Activated naive CD8-positive, alpha-beta T cell treated with anti-CD3 and anti-CD28 coated beads for 36 hours (primary cell): ENCODE results near the gene XPNPEP3. TPM values are rescaled to one million over a fixed set of nuclear protein-coding genes. Genes with fewer than 3 reads are reported as not detected.
A peak's percentile ranks its signal among the peaks of the same experiment; 100 is the strongest.
"Not testable (repeated sequence)": the region's sequence is repeated elsewhere in the genome, so short reads cannot be mapped to it uniquely, and the experiment has no call there.

Experiments
- DNase-seq: peaks from one replicate; pipeline ENCODE4 v3.0.0; 2021
- H3K27ac Mint-ChIP-seq: one replicate; pipeline ENCODE4 v1.8.0; 2022; ENCODE audit warnings: mild to moderate bottlenecking, moderate library complexity, mixed read lengths
- H3K27me3 Mint-ChIP-seq: one replicate; pipeline ENCODE4 v1.8.0; 2022; ENCODE audit warnings: mild to moderate bottlenecking, mixed read lengths
- H3K36me3 Mint-ChIP-seq: one replicate; pipeline ENCODE4 v1.8.0; 2021; ENCODE audit warnings: mild to moderate bottlenecking, mixed read lengths
- H3K4me1 Mint-ChIP-seq: one replicate; pipeline ENCODE4 v1.8.0; 2021; ENCODE audit warnings: mixed read lengths
- H3K4me3 Mint-ChIP-seq: one replicate; pipeline ENCODE4 v1.8.0; 2022; ENCODE audit warnings: mild to moderate bottlenecking, moderate library complexity, mixed read lengths
- H3K9me3 Mint-ChIP-seq: one replicate; pipeline ENCODE4 v1.8.0; 2022; ENCODE audit warnings: mixed read lengths
- total RNA-seq, 2 experiments: library from RNA; stranded (reverse); gene quantifications; one replicate each; pipeline ENCODE4 v1.2.3, GENCODE V29; 2021

Gene XPNPEP3
- total RNA-seq, 2 experiments from 2014 or later: 19.3 to 22.3 TPM

DNA sequence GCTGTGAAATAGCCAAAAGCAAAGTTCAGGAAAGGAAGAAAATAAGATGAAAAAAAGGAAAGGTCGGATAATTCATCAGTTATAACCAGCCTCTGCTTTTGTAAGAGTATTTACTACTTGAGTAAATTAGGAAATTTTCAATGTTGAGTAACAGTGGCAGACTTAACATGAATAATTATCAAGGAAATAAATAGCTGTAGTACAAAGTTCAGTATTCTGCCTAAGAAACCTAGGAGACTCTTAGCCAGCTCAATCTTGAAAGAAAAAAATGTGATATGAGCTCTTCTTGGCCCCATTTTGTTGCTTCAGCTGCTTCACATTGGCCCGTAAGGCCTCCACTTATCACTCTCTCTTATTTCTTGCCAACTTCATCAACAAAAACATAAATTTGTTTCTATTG is 22.0 kb downstream of the XPNPEP3 start:
- peaks cover 7% of the 10 kb centered on the region for H3K36me3 Mint-ChIP-seq
- H3K4me1 Mint-ChIP-seq: no peaks in the 10 kb centered on the region
- H3K27ac Mint-ChIP-seq: no peak overlapping the region
- H3K4me3 Mint-ChIP-seq: no peak overlapping the region
- no peaks in the 10 kb centered on the region for H3K9me3 Mint-ChIP-seq
- no peak for DNase-seq
- no peaks in the 10 kb centered on the region for H3K27me3 Mint-ChIP-seq

- Mint-ChIP-seq H3K4me1 (no peaks in the 10 kb centered on the region), H3K36me3 (peaks cover 11% of the 10 kb centered on the region), H3K9me3 (no peaks in the 10 kb centered on the region), H3K4me3 (no peak overlapping the region), H3K27me3 (no peaks in the 10 kb centered on the region), H3K27ac (peak overlapping the region; percentile 29)
- no peak for DNase-seq
Observed at GRCh38 chr22:40889116-40889515, 32.2 kb downstream of the XPNPEP3 start.

DNA sequence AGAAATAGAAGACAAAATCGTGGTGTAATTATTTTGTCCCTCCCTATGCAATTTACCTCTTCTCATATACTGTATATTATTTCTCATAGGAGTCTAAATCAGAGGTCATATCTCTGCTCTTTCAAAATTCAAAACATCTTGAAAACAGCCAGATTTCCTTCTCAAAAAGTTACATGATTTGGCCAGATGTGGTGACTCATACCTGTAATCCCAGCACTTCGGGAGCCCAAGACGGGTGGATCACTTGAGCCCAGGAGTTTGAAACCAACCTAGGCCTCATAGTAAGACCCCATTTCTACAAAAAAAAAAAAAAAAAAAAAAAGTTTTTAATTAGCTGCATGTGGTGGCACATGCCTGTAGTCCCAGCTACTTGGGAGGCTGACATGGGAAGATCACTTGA is 33.9 kb downstream of the XPNPEP3 start:
- no peaks in the 10 kb centered on the region for H3K27me3 Mint-ChIP-seq
- H3K27ac Mint-ChIP-seq: no peak overlapping the region
- no peaks in the 10 kb centered on the region for H3K4me1 Mint-ChIP-seq
- no peaks in the 10 kb centered on the region for H3K9me3 Mint-ChIP-seq
- peaks cover 11% of the 10 kb centered on the region for H3K36me3 Mint-ChIP-seq
- no peak overlapping the region for H3K4me3 Mint-ChIP-seq
- no peak for DNase-seq

- Mint-ChIP-seq H3K27ac (no peak overlapping the region), H3K9me3 (no peaks in the 10 kb centered on the region), H3K27me3 (no peaks in the 10 kb centered on the region), H3K36me3 (peaks cover 2% of the 10 kb centered on the region), H3K4me1 (peaks cover 9% of the 10 kb centered on the region), H3K4me3 (no peak overlapping the region)
- DNase-seq: no peak
Observed at GRCh38 chr22:40894417-40894816, 37.5 kb downstream of the XPNPEP3 start.

- no peak for DNase-seq
- peaks cover 9% of the 10 kb centered on the region for H3K4me1 Mint-ChIP-seq
- H3K27me3 Mint-ChIP-seq: no peaks in the 10 kb centered on the region
- no peak overlapping the region for H3K4me3 Mint-ChIP-seq
- no peaks in the 10 kb centered on the region for H3K9me3 Mint-ChIP-seq
- peaks cover 5% of the 10 kb centered on the region for H3K36me3 Mint-ChIP-seq
- peak overlapping the region; percentile 49 for H3K27ac Mint-ChIP-seq
Observed at GRCh38 chr22:40898850-40899357, 42.0 kb downstream of the XPNPEP3 start.

DNA sequence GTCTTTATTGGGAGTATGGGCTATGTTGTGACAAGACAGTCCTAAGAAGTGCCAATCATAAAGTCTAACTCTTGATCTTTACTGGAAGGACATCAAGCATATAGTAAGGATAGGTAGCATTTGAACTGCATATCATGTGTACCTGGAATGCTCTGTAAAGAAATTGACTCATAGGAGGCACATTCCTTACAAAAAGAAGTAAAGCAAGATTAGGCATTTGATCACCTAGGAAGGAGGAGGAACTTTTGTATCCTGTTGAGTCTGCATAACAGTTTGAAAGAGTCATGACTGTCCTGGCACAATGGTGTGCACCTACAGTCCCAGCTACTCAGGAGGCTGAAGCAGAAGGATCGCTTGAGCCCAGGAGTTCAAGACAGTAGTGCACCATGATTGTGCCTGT is 47.2 kb downstream of the XPNPEP3 start:
- Mint-ChIP-seq H3K4me1 (peaks cover 3% of the 10 kb centered on the region), H3K27me3 (no peaks in the 10 kb centered on the region), H3K4me3 (no peak overlapping the region), H3K9me3 (no peaks in the 10 kb centered on the region), H3K27ac (no peak overlapping the region), H3K36me3 (peaks cover 12% of the 10 kb centered on the region)
- no peak for DNase-seq

DNA sequence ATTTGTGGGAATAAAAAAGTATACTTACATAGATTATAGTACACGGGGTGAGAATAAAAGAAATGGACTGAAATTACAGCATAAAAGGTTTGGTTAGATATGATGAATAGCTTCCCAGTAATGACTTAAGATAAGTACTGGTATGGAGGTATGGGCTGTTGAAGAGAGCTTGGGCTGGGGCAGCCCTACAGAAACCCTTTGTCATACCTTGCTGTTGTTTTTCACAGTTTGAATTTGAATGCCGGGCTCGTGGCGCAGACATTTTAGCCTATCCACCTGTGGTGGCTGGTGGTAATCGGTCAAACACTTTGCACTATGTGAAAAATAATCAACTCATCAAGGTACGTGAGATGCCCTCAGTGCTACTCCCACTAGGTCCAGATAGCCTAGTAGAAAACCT is 51.9 kb downstream of the XPNPEP3 start:
- Mint-ChIP-seq H3K27me3 (no peaks in the 10 kb centered on the region), H3K4me1 (no peaks in the 10 kb centered on the region), H3K4me3 (no peak overlapping the region), H3K36me3 (peaks cover 10% of the 10 kb centered on the region), H3K27ac (no peak overlapping the region), H3K9me3 (no peaks in the 10 kb centered on the region)
- DNase-seq: no peak

DNA sequence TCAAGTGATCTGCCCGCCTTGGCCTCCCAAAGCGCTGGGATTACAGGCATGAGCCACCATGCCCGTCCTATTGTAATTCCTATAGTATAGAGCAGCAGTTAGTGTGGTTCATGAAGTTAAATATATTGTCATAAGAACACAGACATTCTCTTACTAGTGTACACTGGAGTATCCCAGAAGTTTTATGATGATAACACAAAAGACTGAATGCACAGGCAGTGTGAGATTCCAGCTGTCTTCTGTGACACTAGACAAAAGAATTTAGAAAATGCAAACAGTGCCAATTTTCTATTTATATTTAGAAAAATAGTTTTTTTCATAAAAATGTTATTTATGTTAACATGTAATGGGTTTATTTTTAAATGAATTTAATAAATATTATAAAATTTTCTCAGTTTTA is 54.8 kb downstream of the XPNPEP3 start:
- no peak overlapping the region for H3K4me3 Mint-ChIP-seq
- peaks cover 7% of the 10 kb centered on the region for H3K36me3 Mint-ChIP-seq
- DNase-seq: no peak
- no peaks in the 10 kb centered on the region for H3K4me1 Mint-ChIP-seq
- no peak overlapping the region for H3K27ac Mint-ChIP-seq
- no peaks in the 10 kb centered on the region for H3K9me3 Mint-ChIP-seq
- no peaks in the 10 kb centered on the region for H3K27me3 Mint-ChIP-seq

GRCh38 chr22:40912987-40913386 is 56.0 kb downstream of the XPNPEP3 start:
- not testable (repeated sequence) for H3K27ac Mint-ChIP-seq, DNase-seq, H3K4me3 Mint-ChIP-seq, H3K27me3 Mint-ChIP-seq, H3K4me1 Mint-ChIP-seq, H3K36me3 Mint-ChIP-seq, H3K9me3 Mint-ChIP-seq

GRCh38 chr22:40919446-40919845 is 62.5 kb downstream of the XPNPEP3 start:
- H3K27ac Mint-ChIP-seq: no peak overlapping the region
- DNase-seq: no peak
- no peaks in the 10 kb centered on the region for H3K9me3 Mint-ChIP-seq
- H3K4me1 Mint-ChIP-seq: peaks cover 3% of the 10 kb centered on the region
- peaks cover 16% of the 10 kb centered on the region for H3K36me3 Mint-ChIP-seq
- H3K4me3 Mint-ChIP-seq: no peak overlapping the region
- no peaks in the 10 kb centered on the region for H3K27me3 Mint-ChIP-seq

DNA sequence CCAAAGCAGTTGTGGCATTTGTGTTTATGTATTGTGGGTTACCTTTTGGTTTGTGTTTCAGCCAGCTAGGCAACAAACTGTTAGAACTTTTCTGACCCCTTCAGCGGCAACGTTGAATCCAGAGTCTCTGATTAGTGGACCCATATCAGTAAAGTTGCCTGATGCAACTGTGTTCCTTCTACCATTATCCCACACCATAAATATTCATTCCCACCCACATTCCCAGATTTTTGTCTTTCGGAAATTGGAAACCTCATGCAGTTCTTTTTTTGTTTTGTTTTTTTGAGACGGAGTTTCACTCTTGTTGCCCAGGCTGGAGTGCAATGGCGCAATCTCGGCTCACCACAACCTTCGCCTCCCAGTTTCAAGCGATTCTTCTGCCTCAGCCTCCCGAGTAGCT is 63.6 kb downstream of the XPNPEP3 start:
- H3K4me1 Mint-ChIP-seq: peaks cover 3% of the 10 kb centered on the region
- peaks cover 18% of the 10 kb centered on the region for H3K36me3 Mint-ChIP-seq
- H3K27ac Mint-ChIP-seq: no peak overlapping the region
- no peak for DNase-seq
- no peak overlapping the region for H3K4me3 Mint-ChIP-seq
- H3K27me3 Mint-ChIP-seq: no peaks in the 10 kb centered on the region
- H3K9me3 Mint-ChIP-seq: no peaks in the 10 kb centered on the region

- no peak overlapping the region for H3K4me3 Mint-ChIP-seq
- no peak for DNase-seq
- no peaks in the 10 kb centered on the region for H3K27me3 Mint-ChIP-seq
Observed at GRCh38 chr22:40922484-40923303, 65.7 kb downstream of the XPNPEP3 start.

GRCh38 chr22:40928657-40929056 is 71.7 kb downstream of the XPNPEP3 start:
- Mint-ChIP-seq H3K36me3 (peaks cover 13% of the 10 kb centered on the region), H3K4me3 (no peak overlapping the region), H3K9me3 (no peaks in the 10 kb centered on the region), H3K27me3 (no peaks in the 10 kb centered on the region), H3K27ac (no peak overlapping the region), H3K4me1 (no peaks in the 10 kb centered on the region)
- no peak for DNase-seq

More at GRCh38 chr22:40922484-40923303, 65.7 kb downstream of the XPNPEP3 start:
- Mint-ChIP-seq H3K4me1 (peaks cover 3% of the 10 kb centered on the region), H3K36me3 (peaks cover 21% of the 10 kb centered on the region), H3K9me3 (no peaks in the 10 kb centered on the region), H3K27ac (no peak overlapping the region)

- no peak overlapping the region for H3K4me3 Mint-ChIP-seq
- no peaks in the 10 kb centered on the region for H3K9me3 Mint-ChIP-seq
- H3K4me1 Mint-ChIP-seq: no peaks in the 10 kb centered on the region
- no peak overlapping the region for H3K27ac Mint-ChIP-seq
- no peaks in the 10 kb centered on the region for H3K27me3 Mint-ChIP-seq
- no peak for DNase-seq
- H3K36me3 Mint-ChIP-seq: peaks cover 1% of the 10 kb centered on the region
Observed at GRCh38 chr22:40932396-40932795, 75.4 kb downstream of the XPNPEP3 start.

GRCh38 chr22:40939202-40939601 is 82.3 kb downstream of the XPNPEP3 start:
- Mint-ChIP-seq H3K4me1 (peaks cover 10% of the 10 kb centered on the region), H3K27ac (no peak overlapping the region), H3K4me3 (no peak overlapping the region), H3K9me3 (no peaks in the 10 kb centered on the region), H3K27me3 (no peaks in the 10 kb centered on the region), H3K36me3 (no peaks in the 10 kb centered on the region)
- no peak for DNase-seq
